GM12801 (cell line): ENCODE results near the gene STK32A.

Experiments used
- TF ChIP-seq, protein P1 (sequence below): IDR thresholded peaks from one replicate; pipeline ENCODE4 v1.5.1; 2011; ENCODE audit warnings: control low read depth; ENCODE audit not compliant: insufficient read length; ENCODE audit errors: extremely low read depth

Gene STK32A

DNA sequence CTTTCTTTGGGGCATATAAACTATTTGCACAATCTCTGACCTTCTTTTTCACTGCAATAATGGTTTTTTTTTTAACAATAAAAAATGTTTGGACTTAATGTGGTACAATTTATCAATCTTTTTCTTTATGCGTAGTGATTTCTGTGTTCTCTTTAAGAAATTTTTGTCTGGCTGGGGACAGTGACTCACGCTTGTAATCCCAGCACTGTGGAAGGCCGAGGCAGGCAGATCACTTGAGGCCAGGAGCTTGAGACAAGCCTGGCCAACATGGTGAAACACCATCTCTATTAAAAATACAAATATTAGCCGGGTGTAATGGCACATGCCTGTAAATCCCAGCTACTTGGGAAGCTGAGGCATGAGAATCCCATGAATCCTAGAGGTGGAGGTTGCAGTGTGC is 72.3 kb downstream of the STK32A start:
- TF ChIP-seq, protein P1, sequence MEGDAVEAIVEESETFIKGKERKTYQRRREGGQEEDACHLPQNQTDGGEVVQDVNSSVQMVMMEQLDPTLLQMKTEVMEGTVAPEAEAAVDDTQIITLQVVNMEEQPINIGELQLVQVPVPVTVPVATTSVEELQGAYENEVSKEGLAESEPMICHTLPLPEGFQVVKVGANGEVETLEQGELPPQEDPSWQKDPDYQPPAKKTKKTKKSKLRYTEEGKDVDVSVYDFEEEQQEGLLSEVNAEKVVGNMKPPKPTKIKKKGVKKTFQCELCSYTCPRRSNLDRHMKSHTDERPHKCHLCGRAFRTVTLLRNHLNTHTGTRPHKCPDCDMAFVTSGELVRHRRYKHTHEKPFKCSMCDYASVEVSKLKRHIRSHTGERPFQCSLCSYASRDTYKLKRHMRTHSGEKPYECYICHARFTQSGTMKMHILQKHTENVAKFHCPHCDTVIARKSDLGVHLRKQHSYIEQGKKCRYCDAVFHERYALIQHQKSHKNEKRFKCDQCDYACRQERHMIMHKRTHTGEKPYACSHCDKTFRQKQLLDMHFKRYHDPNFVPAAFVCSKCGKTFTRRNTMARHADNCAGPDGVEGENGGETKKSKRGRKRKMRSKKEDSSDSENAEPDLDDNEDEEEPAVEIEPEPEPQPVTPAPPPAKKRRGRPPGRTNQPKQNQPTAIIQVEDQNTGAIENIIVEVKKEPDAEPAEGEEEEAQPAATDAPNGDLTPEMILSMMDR = no peak

- TF ChIP-seq, protein P1 = no peak
Measured at GRCh38 chr5:147309621-147310020, 74.8 kb downstream of the STK32A start.

- TF ChIP-seq, protein P1 = no peak
Measured at GRCh38 chr5:147310059-147310704, 75.4 kb downstream of the STK32A start.

GRCh38 chr5:147317978-147318684 is 83.3 kb downstream of the STK32A start:
- TF ChIP-seq, protein P1 = no peak

DNA sequence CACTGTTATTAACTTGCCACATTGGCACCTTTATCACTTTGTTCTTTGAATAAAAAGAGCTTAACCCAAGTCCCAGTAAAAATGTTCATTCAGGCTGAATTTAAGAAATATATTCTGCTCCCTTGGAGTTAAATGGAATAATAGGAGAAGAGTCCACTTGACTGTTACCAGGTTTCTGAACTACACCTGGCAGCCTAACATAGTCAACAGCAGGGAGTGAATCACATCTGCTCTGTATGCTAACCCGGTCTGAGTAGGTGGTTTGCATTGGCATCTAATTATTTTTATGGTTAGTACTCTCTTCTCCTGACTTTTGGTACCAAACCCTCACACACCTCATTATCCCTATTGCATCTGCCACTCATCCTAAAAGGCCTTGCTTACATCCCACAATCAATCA is 86.7 kb downstream of the STK32A start:
- TF ChIP-seq, protein P1 = no peak

DNA sequence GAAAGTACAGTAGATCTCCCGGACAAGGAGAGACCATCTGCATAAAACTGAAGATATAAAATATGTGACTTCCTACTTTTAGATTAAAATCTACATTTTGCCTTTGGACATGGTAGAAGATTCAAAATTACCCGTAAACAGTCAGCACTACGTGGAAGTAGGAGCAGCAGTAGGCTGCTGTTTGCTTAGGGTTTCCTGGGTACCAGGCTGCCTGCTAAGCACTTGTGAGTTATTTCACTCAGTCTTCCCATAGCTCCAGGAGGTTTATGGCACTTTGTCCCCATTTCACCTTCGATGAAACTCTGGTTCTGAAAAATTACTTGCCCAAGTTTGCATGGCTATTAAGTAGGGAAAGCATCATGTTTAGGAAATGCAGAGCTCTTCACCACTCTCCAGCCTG is 92.6 kb downstream of the STK32A start:
- TF ChIP-seq, protein P1 = no peak

GRCh38 chr5:147327905-147328304 is 93.1 kb downstream of the STK32A start:
- TF ChIP-seq, protein P1 = no peak
